Endothelial cell of umbilical vein (primary cell): ENCODE measurements around the gene OLA1. TPM values are rescaled to one million over a fixed set of nuclear protein-coding genes. Genes with fewer than 3 reads are reported as not detected.

Experiments used
- BruUV-seq: library from RNA; stranded (reverse); fragments of 400-500 nt; replicated peaks from 2 replicates; lab custom pipeline; 2021; lab: Mats Ljungman, UMichigan
- CTCF ChIA-PET: fragments of 300-600, 350-600 bp; sonication (Branson Sonifier 250); formaldehyde crosslinking; loops from one replicate; lab custom pipeline; 2021; ENCODE audit warnings: antibody characterized with exemption, inconsistent platforms; lab: Charles Lee
- POLR2A ChIA-PET: fragments of 300-600, 350-600 bp; sonication (Branson Sonifier 250); formaldehyde crosslinking; loops from one replicate; lab custom pipeline; 2021; ENCODE audit warnings: antibody characterized with exemption, inconsistent platforms; lab: Charles Lee
- DNase-seq: peaks from one replicate; pipeline ENCODE4 v3.0.0-alpha.2; 2011; ENCODE audit warnings: low read depth, low spot score
- FAIRE-seq: peaks from 2 replicates; lab custom pipeline; 2011; peaks lifted over from hg19 to GRCh38; lab: Jason Lieb, UNC
- H2AFZ ChIP-seq: 2 replicates; pipeline ENCODE4 v1.6.0; 2012; ENCODE audit warnings: low read depth, low read length, control low read depth, inconsistent platforms
- H3K27ac ChIP-seq: 2 replicates; pipeline ENCODE4 v1.5.1; 2011; ENCODE audit warnings: low read depth, mild to moderate bottlenecking, control low read depth, low read length, moderate library complexity; ENCODE audit not compliant: insufficient read depth
- H3K27me3 ChIP-seq, 2 experiments: 2 replicates each; pipeline versions ENCODE4 v1.6.0 to v1.6.1; 2011; ENCODE audit warnings: low read length in 2 of 2, mixed read lengths in 1 of 2; ENCODE audit not compliant: control insufficient read depth in 2 of 2, insufficient read depth in 2 of 2
- H3K36me3 ChIP-seq, 2 experiments: 2 replicates in 1 of 2; 3 replicates in 1 of 2; pipeline ENCODE4 v1.5.1; 2011; ENCODE audit warnings: low read length in 2 of 2, mild to moderate bottlenecking in 1 of 2, moderate library complexity in 1 of 2; ENCODE audit not compliant: control insufficient read depth in 2 of 2, insufficient read depth in 2 of 2; ENCODE audit errors: extremely low read depth in 1 of 2
- H3K4me1 ChIP-seq: 3 replicates; pipeline ENCODE4 v1.5.1; 2011; ENCODE audit warnings: mild to moderate bottlenecking, low read length; ENCODE audit not compliant: control insufficient read depth, insufficient read depth; ENCODE audit errors: extremely low read depth
- H3K4me2 ChIP-seq: 2 replicates; pipeline ENCODE4 v1.6.1; 2011; ENCODE audit warnings: low read length, control low read depth, mixed read lengths; ENCODE audit not compliant: insufficient read depth
- H3K4me3 ChIP-seq, 3 experiments: fragments of 200-600 bp in 1 of 3; sonication (generic), shearing (Covaris generic) in 1 of 3; replicated peaks in 1 of 3; 2 replicates each; pipeline ENCODE4 v1.5.1; 2011 to 2016; ENCODE audit warnings: control low read depth in 3 of 3, low read length in 3 of 3, mild to moderate bottlenecking in 2 of 3, inconsistent platforms in 1 of 3, low read depth in 1 of 3, moderate library complexity in 1 of 3; ENCODE audit not compliant: insufficient read depth in 1 of 3
- H3K79me2 ChIP-seq: 2 replicates; pipeline ENCODE4 v1.6.0; 2012; ENCODE audit warnings: low read length, inconsistent platforms; ENCODE audit not compliant: control insufficient read depth, insufficient read depth
- H3K9ac ChIP-seq: replicated peaks from 2 replicates; pipeline ENCODE3; 2011; ENCODE audit warnings: low read length, control low read depth; ENCODE audit not compliant: insufficient read depth; ENCODE audit errors: extremely low read depth
- H3K9me1 ChIP-seq: replicated peaks from 3 replicates; pipeline ENCODE4 v1.6.0; 2011; ENCODE audit warnings: mild to moderate bottlenecking, low read length; ENCODE audit not compliant: control insufficient read depth, insufficient read depth; ENCODE audit errors: extremely low read depth
- H3K9me3 ChIP-seq: replicated peaks from 2 replicates; pipeline ENCODE4 v1.5.1; 2012; ENCODE audit warnings: low read length, inconsistent platforms; ENCODE audit not compliant: control insufficient read depth, insufficient read depth
- H4K20me1 ChIP-seq: replicated peaks from 2 replicates; pipeline ENCODE3; 2011; ENCODE audit warnings: mild to moderate bottlenecking, low read length; ENCODE audit not compliant: control insufficient read depth, insufficient read depth; ENCODE audit errors: extremely low read depth
- EZH2 ChIP-seq: IDR thresholded peaks from 2 replicates; pipeline ENCODE4 v1.6.1; 2012; ENCODE audit warnings: borderline replicate concordance, low read depth, mild to moderate bottlenecking, moderate library complexity, low read length, inconsistent platforms; ENCODE audit not compliant: severe bottlenecking
- FOS ChIP-seq: IDR thresholded peaks from 2 replicates; pipeline ENCODE4 v1.6.1; 2011; ENCODE audit warnings: mild to moderate bottlenecking, low read length, moderate library complexity, borderline replicate concordance; ENCODE audit not compliant: insufficient read depth
- GATA2 ChIP-seq: IDR thresholded peaks from 2 replicates; pipeline ENCODE4 v1.7.0; 2011; ENCODE audit warnings: low read depth, mild to moderate bottlenecking, moderate library complexity, mixed read lengths, low read length; ENCODE audit not compliant: insufficient read length, insufficient read depth
- JUN ChIP-seq: IDR thresholded peaks from 2 replicates; pipeline ENCODE4 v1.6.1; 2011; ENCODE audit warnings: borderline replicate concordance, low read depth; ENCODE audit not compliant: insufficient read length, insufficient read depth
- MYC ChIP-seq: IDR thresholded peaks from one replicate; pipeline ENCODE4 v1.6.1; 2011; ENCODE audit warnings: mild to moderate bottlenecking, low read depth, low read length
- POLR2A ChIP-seq: IDR thresholded peaks from 2 replicates; pipeline ENCODE4 v1.6.1; 2012; ENCODE audit warnings: low read depth, mild to moderate bottlenecking, control low read depth, low read length
- POLR2AphosphoS5 ChIP-seq: IDR thresholded peaks from 2 replicates; pipeline ENCODE4 v1.6.1; 2012; ENCODE audit warnings: low read depth, mild to moderate bottlenecking, control low read depth, low read length, moderate library complexity; ENCODE audit not compliant: insufficient read depth
- dilution Hi-C: fragments of 300-500 bp; cut with MboI; formaldehyde crosslinking; loops from one replicate; pipeline ENCODE4 v1.15.0; 2019; ENCODE audit warnings: low sequenced_read_pairs; ENCODE audit not compliant: extremely low pct_ligation_motif_present
- intact Hi-C: fragments of 100-400 bp; cut with micrococcal nuclease; formaldehyde crosslinking; loops from one replicate; pipeline ENCODE4 v1.10.0; 2022
- polyA plus RNA-seq, 4 experiments: library from polyadenylated mRNA; depleted of rRNA in 3 of 4; stranded (reverse) in 3 of 4; unstranded in 1 of 4; fragments of >200 nt; gene quantifications; 2 replicates each; pipeline versions ENCODE4 v1.2.1 to v1.2.3, GENCODE V29; 2011 to 2012; ENCODE audit warnings: missing spikeins in 1 of 4
- small RNA-seq: library from RNA; depleted of rRNA; stranded (forward); fragments of <200 nt; gene quantifications from one replicate; pipeline ENCODE3, GENCODE V24; 2012; ENCODE audit warnings: low replicate concordance, low read depth; ENCODE audit not compliant: insufficient read depth, insufficient read length
- total RNA-seq: library from RNA; stranded (reverse); gene quantifications from 2 replicates; pipeline ENCODE4 v1.2.3, GENCODE V29; 2021
- TF ChIP-seq, protein P1 (sequence below), 2 donors: IDR thresholded peaks; 1 replicate in 1 of 2; 2 replicates in 1 of 2; pipeline ENCODE4 v1.5.1; 2011; ENCODE audit warnings: low read length in 2 of 2, mild to moderate bottlenecking in 2 of 2, moderate library complexity in 2 of 2, control low read depth in 1 of 2, inconsistent platforms in 1 of 2, low read depth in 1 of 2; ENCODE audit not compliant: insufficient read depth in 1 of 2; ENCODE audit errors: extremely low read depth in 1 of 2
- TF ChIP-seq, protein P2 (sequence below): IDR thresholded peaks from 2 replicates; pipeline ENCODE4 v1.6.1; 2011; ENCODE audit not compliant: insufficient read depth, insufficient read length

OLA1 gene
- total and polyA plus RNA-seq, 2 donors (not counting 3 experiments of a cell fraction or from before 2014, with no cell fraction given) = 30.6 to 93.9 TPM

DNA sequence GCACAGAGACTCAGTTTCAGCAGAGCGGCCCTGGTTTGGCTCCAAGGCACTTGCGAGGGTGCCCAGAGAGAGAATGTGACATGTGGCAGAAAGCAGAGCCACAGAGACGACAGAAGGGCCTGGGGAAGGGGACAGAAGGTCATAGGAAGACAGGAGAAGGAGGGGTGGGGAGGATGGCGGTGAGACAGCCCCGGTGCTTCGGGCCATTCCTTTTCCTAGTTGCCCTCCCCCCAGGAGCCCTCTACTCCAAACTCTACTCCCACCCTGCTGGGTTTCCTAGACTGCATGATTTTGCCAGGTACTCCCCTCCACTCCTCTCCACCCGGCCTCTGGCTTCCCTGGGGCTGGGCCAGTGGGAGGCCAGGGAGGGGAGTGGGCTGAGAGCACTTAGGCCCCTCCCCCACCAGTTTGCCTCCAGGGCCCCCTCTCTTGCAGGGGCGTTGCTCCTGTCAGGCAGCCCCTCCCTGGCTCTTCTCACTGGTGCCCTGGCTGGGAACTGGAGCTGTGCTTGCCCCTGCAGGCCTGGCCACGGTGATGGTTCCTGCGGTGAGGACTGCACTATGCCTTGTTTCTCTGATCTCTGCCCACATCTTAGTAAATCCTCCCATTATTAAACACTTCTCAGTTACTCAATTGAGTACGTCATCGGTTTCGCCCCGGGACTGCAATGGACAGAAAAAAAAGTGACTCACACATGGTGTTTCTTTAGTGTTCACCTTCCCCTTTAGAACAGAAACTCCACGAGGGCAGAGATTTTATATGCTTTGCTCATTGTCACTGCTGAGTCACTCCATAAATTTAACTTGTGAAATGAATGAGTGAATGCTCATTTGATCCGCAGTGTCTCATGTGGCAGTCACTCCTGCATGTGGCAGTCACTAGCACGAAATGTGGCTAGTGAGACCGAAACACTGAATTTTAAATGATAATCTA is 224.5 kb downstream of the OLA1 start:
- no peaks in the 10 kb centered on the region for H3K9me3 ChIP-seq
- H3K36me3 ChIP-seq = no peaks in the 10 kb centered on the region
- ChIA-PET POLR2A (no interaction called here), CTCF (interaction anchor here (1.0 to 1.4 kb wide), 2 partner anchors 23 to 621 kb away, joined by 3 to 4 read pairs; no protein-coding TSS in a partner anchor)
- no peaks in the 10 kb centered on the region for H3K79me2 ChIP-seq
- BruUV-seq = no TSS peak
- dilution Hi-C loops (no loop called here), intact Hi-C loops (no loop called here)
- TF ChIP-seq MYC (no peak), EZH2 (no peak), POLR2AphosphoS5 (no peak), FOS (no peak), POLR2A (no peak), GATA2 (no peak), JUN (no peak)
- TF ChIP-seq, protein P1, sequence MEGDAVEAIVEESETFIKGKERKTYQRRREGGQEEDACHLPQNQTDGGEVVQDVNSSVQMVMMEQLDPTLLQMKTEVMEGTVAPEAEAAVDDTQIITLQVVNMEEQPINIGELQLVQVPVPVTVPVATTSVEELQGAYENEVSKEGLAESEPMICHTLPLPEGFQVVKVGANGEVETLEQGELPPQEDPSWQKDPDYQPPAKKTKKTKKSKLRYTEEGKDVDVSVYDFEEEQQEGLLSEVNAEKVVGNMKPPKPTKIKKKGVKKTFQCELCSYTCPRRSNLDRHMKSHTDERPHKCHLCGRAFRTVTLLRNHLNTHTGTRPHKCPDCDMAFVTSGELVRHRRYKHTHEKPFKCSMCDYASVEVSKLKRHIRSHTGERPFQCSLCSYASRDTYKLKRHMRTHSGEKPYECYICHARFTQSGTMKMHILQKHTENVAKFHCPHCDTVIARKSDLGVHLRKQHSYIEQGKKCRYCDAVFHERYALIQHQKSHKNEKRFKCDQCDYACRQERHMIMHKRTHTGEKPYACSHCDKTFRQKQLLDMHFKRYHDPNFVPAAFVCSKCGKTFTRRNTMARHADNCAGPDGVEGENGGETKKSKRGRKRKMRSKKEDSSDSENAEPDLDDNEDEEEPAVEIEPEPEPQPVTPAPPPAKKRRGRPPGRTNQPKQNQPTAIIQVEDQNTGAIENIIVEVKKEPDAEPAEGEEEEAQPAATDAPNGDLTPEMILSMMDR (IDR thresholded peaks at IDR 0.05; ENCODE audit: extremely low read depth in 1 of 2, insufficient read depth in 1 of 2, low read depth in 1 of 2, low read length in 2 of 2) = no peak
- TF ChIP-seq, protein P2, sequence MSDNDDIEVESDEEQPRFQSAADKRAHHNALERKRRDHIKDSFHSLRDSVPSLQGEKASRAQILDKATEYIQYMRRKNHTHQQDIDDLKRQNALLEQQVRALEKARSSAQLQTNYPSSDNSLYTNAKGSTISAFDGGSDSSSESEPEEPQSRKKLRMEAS = no peak
- H3K27me3 ChIP-seq = peaks cover 0 to 2% of the 10 kb centered on the region in 2 experiments
- no peaks in the 10 kb centered on the region for H4K20me1 ChIP-seq
- DNase-seq = no peak
- no peak overlapping the region for H3K4me2 ChIP-seq
- no peak overlapping the region for H3K27ac ChIP-seq
- H3K4me3 ChIP-seq = no peak overlapping the region
- FAIRE-seq = no peak
- no peak overlapping the region for H3K9ac ChIP-seq
- H3K4me1 ChIP-seq = no peaks in the 10 kb centered on the region
- no peak overlapping the region for H2AFZ ChIP-seq
- H3K9me1 ChIP-seq = no peaks in the 10 kb centered on the region

Small RNA genes lying within 50 kb of the gene (small RNA-seq; reads per million reads assigned to genes)
- not detected for gene RF00019

Other genes with a start within 250 kb of the OLA1 start
- gene SP9, start 86.4 kb upstream of the OLA1 start, total RNA-seq = not detected in 2 replicates
- gene SP9, start 86.4 kb upstream of the OLA1 start, polyA plus RNA-seq = not detected in 2 replicates
- 21.7 and 24.0 TPM in 2 replicates for gene SCRN3, start 147.2 kb upstream of the OLA1 start, total RNA-seq
- gene SCRN3, start 147.2 kb upstream of the OLA1 start, polyA plus RNA-seq = 6.9 and 10.7 TPM in 2 replicates
- 1.5 and 1.7 TPM in 2 replicates for gene GPR155, start 238.5 kb upstream of the OLA1 start, total RNA-seq
- gene GPR155, start 238.5 kb upstream of the OLA1 start, polyA plus RNA-seq = 0.57 and 0.62 TPM in 2 replicates